Suprapubic skin (tissue), 3 donors: Measurements from ENCODE around the gene PPM1N.

Experiments
- EP300 ChIP-seq: sonication (generic); formaldehyde crosslinking; IDR thresholded peaks from one replicate; pipeline ENCODE4 v1.6.1; 2017; ENCODE audit warnings: antibody characterized with exemption
- POLR2A ChIP-seq, 2 donors: fragments of 450-650 bp; IDR thresholded peaks; one replicate each; pipeline ENCODE4 v1.6.1; 2017; ENCODE audit warnings: antibody characterized with exemption in 2 of 2, mild to moderate bottlenecking in 2 of 2, moderate library complexity in 2 of 2
- TF ChIP-seq, protein P1 (sequence below), 2 donors: fragments of 200-600 bp in 1 of 2; fragments of 450-650 bp in 1 of 2; sonication (generic) in 1 of 2; IDR thresholded peaks; one replicate each; pipeline ENCODE4 v1.5.1; 2016 to 2019; ENCODE audit warnings: antibody characterized with exemption in 2 of 2, mild to moderate bottlenecking in 1 of 2, moderate library complexity in 1 of 2

DNA sequence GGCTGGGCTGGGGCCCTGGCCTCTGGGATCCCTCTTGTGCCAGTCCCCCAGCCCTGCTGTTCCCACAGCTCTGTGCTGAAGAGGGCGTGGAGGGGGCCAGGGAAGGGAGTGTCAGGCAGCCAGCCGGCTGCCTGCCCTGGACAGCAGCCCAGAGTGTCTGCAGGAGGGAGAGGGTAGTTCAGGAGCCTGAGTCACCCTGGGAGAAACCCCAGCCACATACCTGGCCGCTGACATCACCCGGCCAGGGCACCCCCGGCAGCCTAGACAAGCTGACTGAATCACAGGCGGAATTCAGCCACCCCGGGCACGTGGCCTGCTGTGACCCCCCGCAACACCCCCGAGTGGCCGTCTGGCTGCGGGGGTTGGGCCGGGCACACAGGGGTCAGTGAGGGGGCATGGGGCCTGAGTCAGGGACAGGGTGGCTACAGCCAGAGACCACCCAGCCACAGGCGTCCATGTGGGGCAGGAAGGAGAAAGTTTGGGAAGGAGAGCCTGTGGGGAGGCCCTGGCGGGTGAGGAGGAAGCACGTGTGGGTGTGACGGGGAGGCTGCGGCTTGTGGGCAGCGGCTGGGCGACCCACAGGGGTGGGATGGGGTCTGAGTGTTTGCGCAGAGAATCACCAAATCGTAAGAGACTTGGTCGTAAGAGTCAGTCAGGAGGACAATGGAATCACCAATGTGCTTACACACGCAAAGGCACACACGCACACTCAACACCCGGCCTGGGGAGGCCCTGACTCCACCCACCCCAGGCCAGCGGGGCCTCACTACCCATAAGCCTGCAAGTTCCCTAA is 42.3 kb upstream of the PPM1N start:
- TF ChIP-seq POLR2A (IDR thresholded peaks at IDR 0.05) (no peak), EP300 (no peak)
- TF ChIP-seq, protein P1, sequence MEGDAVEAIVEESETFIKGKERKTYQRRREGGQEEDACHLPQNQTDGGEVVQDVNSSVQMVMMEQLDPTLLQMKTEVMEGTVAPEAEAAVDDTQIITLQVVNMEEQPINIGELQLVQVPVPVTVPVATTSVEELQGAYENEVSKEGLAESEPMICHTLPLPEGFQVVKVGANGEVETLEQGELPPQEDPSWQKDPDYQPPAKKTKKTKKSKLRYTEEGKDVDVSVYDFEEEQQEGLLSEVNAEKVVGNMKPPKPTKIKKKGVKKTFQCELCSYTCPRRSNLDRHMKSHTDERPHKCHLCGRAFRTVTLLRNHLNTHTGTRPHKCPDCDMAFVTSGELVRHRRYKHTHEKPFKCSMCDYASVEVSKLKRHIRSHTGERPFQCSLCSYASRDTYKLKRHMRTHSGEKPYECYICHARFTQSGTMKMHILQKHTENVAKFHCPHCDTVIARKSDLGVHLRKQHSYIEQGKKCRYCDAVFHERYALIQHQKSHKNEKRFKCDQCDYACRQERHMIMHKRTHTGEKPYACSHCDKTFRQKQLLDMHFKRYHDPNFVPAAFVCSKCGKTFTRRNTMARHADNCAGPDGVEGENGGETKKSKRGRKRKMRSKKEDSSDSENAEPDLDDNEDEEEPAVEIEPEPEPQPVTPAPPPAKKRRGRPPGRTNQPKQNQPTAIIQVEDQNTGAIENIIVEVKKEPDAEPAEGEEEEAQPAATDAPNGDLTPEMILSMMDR (IDR thresholded peaks at IDR 0.05), result no peak
